ENCODE data around the gene PCDHGA1.

Gene PCDHGA1

GRCh38 chr5:141547921-141548320 lies 217.6 kb downstream of the PCDHGA1 start:
- DNase-seq, result no peak

DNA sequence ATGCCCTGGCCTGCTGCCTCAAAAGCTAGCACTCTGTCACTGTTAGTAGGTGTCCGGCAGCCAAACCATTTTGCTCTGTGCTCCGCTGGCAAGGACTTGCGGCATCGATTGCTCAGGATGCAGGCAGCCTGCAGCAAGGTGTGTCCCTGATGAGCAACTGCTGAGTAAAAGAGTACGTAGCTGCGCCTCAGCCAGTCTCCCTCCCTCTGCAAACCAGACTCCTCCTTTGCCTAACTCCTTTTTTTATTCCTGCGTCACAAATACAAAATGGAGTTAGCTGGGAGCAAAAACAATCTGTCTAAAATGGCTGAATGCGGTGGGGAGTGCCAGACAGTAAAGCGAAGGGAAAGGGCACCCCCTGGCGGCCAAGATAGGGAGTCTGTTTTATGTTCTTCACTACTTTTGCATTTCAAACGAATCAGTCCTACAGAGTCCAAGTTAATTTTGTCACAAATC lies 227.4 kb downstream of the PCDHGA1 start:
- peak; percentile 82 for DNase-seq

DNA sequence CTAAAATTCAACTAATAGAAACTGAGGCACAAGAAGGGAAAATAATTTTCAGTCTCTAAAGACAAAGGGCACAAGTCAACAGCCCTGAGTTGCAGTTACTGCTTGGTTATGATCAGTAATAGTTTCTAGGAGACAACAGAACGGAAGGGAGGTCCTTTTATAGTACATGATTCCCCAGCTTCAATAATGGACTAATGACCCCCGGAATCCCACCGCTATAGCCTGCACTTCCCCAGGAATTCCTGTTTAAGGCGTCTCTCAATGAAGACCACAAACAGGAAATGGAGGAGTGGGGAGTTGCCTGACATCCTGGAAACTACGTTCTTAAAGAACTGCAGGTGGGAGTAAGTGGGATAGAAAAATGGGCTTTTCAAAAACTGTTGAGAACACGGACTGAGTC lies 227.8 kb downstream of the PCDHGA1 start:
- DNase-seq, result no peak

GRCh38 chr5:141559461-141559860 lies 229.1 kb downstream of the PCDHGA1 start:
- DNase-seq, result peak; percentile 27

DNA sequence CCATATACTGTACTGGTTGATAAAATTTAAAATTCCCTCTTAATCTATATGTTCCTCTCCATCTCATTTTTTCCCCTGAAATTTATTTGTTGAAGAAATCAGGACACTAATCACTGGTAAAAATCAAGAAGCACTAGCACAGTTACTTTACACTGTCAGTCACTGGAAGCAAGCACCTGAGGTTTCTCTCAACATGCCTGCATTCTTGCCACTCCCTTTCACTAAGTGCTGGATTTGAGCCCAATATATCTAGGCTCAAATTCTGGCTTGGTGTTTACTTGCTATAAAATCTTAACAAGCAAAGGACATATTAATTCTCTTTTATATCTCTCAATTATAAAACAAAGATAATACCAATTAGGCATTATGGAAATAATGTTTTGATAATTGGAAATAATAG lies 229.8 kb downstream of the PCDHGA1 start:
- DNase-seq, result peak; percentile 81

- DNase-seq, result peak; percentile 98
These were observed 230.6 kb downstream of the PCDHGA1 start for GRCh38 chr5:141560725-141561483.

Measured in NCI-H1694 treated with DMSO at 0.1 percent for 48 hours (cell line).